Measurements from ENCODE around the gene MARK2.

Gene MARK2

GRCh38 chr11:63854696-63855095 lies 15.8 kb downstream of the MARK2 start:
- TF ChIP-seq SIN3A (IDR thresholded peaks at IDR 0.05; ENCODE audit: borderline replicate concordance, insufficient read depth, low read length): no peak
- no peak for TF ChIP-seq FOXP2 (optimal IDR thresholded peaks at IDR 0.05; ENCODE audit: borderline replicate concordance, extremely low read depth, extremely low read length, insufficient read depth)
- no peak for TF ChIP-seq TAF1 (IDR thresholded peaks at IDR 0.05; ENCODE audit: borderline replicate concordance, insufficient read depth, low read length)
- no peak for TF ChIP-seq POLR2AphosphoS5 (IDR thresholded peaks at IDR 0.05; ENCODE audit: low read depth, low read length)
- no peak for TF ChIP-seq REST (IDR thresholded peaks at IDR 0.05; ENCODE audit: insufficient read depth in 1 of 2, low read depth in 2 of 2, low read length in 2 of 2)

- TF ChIP-seq REST (IDR thresholded peaks at IDR 0.05; ENCODE audit: insufficient read depth in 1 of 2, low read depth in 2 of 2, low read length in 2 of 2) (no peak), POLR2AphosphoS5 (IDR thresholded peaks at IDR 0.05; ENCODE audit: low read depth, low read length) (no peak), SIN3A (IDR thresholded peaks at IDR 0.05; ENCODE audit: borderline replicate concordance, insufficient read depth, low read length) (no peak)
These were observed 17.1 kb downstream of the MARK2 start for GRCh38 chr11:63855975-63856374.

DNA sequence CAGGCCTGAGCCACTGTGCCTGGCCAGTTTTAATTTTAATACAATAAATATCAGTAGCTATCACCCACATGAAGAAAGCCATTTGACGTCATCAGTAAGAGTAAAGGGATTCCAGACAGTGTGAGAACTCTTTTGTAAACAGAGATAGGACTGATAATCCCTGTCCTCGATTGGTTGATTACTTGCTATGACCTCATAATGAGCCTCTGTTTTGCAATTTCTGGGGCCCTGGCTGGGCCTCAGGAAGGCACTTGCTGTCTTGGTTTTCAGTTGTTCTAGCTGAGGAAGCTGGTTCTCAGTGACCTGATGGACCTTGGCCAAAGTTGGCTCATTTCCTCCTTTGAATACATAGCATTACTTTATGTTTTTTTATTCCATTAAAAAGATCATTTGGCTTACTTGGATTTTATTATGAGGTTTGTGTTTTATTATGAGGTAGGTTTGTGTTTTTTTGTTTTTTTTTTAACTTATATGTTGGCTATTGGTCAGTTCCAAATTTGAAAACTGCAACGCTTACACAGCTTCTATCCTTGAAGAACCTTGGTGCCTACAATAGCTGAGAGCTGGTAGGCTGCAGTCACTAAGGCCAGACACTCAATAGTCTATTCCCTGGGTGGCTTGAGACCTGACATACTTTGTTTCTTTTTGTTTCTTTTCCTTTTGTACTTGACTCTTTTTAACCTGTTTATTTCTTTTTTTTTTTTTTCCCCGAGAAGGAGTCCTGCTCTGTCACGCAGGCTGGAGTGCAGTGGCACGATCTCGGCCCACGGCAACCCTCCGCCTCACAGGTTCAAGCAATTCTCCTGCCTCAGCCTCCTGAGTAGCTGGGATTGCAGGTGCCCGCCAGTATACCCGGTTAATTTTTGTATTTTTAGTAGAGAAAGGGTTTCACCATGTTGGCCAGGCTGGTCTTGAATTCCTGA lies 20.0 kb downstream of the MARK2 start:
- no peak for TF ChIP-seq FOXP2 (optimal IDR thresholded peaks at IDR 0.05; ENCODE audit: borderline replicate concordance, extremely low read depth, extremely low read length, insufficient read depth)
- no peak for TF ChIP-seq POLR2AphosphoS5 (IDR thresholded peaks at IDR 0.05; ENCODE audit: low read depth, low read length)
- TF ChIP-seq SIN3A (IDR thresholded peaks at IDR 0.05; ENCODE audit: borderline replicate concordance, insufficient read depth, low read length): no peak; the same call in 1 of the 2 replicates
- TF ChIP-seq TAF1 (IDR thresholded peaks at IDR 0.05; ENCODE audit: borderline replicate concordance, insufficient read depth, low read length): no peak
- TF ChIP-seq REST (IDR thresholded peaks at IDR 0.05; ENCODE audit: insufficient read depth in 1 of 2, low read depth in 2 of 2, low read length in 2 of 2): no peak

GRCh38 chr11:63862923-63863322 lies 24.0 kb downstream of the MARK2 start:
- TF ChIP-seq POLR2AphosphoS5 (IDR thresholded peaks at IDR 0.05; ENCODE audit: low read depth, low read length) (no peak), TAF1 (IDR thresholded peaks at IDR 0.05; ENCODE audit: borderline replicate concordance, insufficient read depth, low read length) (no peak), SIN3A (IDR thresholded peaks at IDR 0.05; ENCODE audit: borderline replicate concordance, insufficient read depth, low read length) (no peak), FOXP2 (optimal IDR thresholded peaks at IDR 0.05; ENCODE audit: borderline replicate concordance, extremely low read depth, extremely low read length, insufficient read depth) (no peak), REST (IDR thresholded peaks at IDR 0.05; ENCODE audit: insufficient read depth in 1 of 2, low read depth in 2 of 2, low read length in 2 of 2) (no peak)
